Stimulated activated CD4-positive, alpha-beta T cell treated with anti-CD3 and anti-CD28 coated beads, Interleukin-4, amount 100 ng/mL, for 24 hours (primary cell): Measurements from ENCODE around the gene HEBP2.

Experiments used
- DNase-seq: peaks from one replicate; pipeline ENCODE4 v3.0.0-alpha.2; 2020

Gene HEBP2

GRCh38 chr6:138455746-138456400 lies 51.9 kb downstream of the HEBP2 start:
- peak; percentile 11 for DNase-seq

- no peak for DNase-seq
Observed at GRCh38 chr6:138456401-138456790, 52.4 kb downstream of the HEBP2 start.

GRCh38 chr6:138461647-138462046 lies 57.6 kb downstream of the HEBP2 start:
- no peak for DNase-seq

GRCh38 chr6:138464085-138464484 lies 60.1 kb downstream of the HEBP2 start:
- DNase-seq = no peak

GRCh38 chr6:138465007-138465645 lies 61.1 kb downstream of the HEBP2 start:
- no peak for DNase-seq

- no peak for DNase-seq
Observed at GRCh38 chr6:138467901-138468300, 63.9 kb downstream of the HEBP2 start.

GRCh38 chr6:138468320-138469015 lies 64.4 kb downstream of the HEBP2 start:
- no peak for DNase-seq
